22Rv1 (cell line): ENCODE data around the gene GCNT2.

ENCODE experiments used
- CTCF ChIP-seq: fragments of 450-650 bp; IDR thresholded peaks from 2 replicates; pipeline ENCODE4 v1.5.1; 2017; ENCODE audit warnings: mild to moderate bottlenecking
- ZFX ChIP-seq: fragments of 450-650 bp; IDR thresholded peaks from 2 replicates; pipeline ENCODE4 v1.6.1; 2017; ENCODE audit warnings: antibody characterized with exemption, borderline replicate concordance

GRCh38 chr6:10491463-10491862 lies 29.7 kb upstream of the GCNT2 start:
- TF ChIP-seq CTCF, result no peak
- TF ChIP-seq ZFX, result no peak
